EH (cell line): Measurements from ENCODE around the gene NPAS3.

ENCODE experiments used
- DNase-seq: peaks from one replicate; pipeline ENCODE4 v3.0.0-alpha.2; 2015; ENCODE audit warnings: low read depth

Gene NPAS3

GRCh38 chr14:33642691-33643244 lies 704.1 kb downstream of the NPAS3 start:
- no peak for DNase-seq

- DNase-seq: no peak
These were observed 704.9 kb downstream of the NPAS3 start for GRCh38 chr14:33643426-33644181.

GRCh38 chr14:33646692-33647260 lies 708.1 kb downstream of the NPAS3 start:
- DNase-seq: peak; percentile 51

- peak; percentile 95 for DNase-seq
These were observed 708.7 kb downstream of the NPAS3 start for GRCh38 chr14:33647385-33647786.

- no peak for DNase-seq
These were observed 711.8 kb downstream of the NPAS3 start for GRCh38 chr14:33650430-33650829.

- no peak for DNase-seq
These were observed 714.1 kb downstream of the NPAS3 start for GRCh38 chr14:33652566-33653307.

GRCh38 chr14:33653308-33653695 lies 714.6 kb downstream of the NPAS3 start:
- DNase-seq: no peak

GRCh38 chr14:33655421-33655820 lies 716.7 kb downstream of the NPAS3 start:
- DNase-seq: peak; percentile 38

- peak; percentile 45 for DNase-seq
These were observed 718.8 kb downstream of the NPAS3 start for GRCh38 chr14:33657476-33657875.

GRCh38 chr14:33660248-33660647 lies 721.6 kb downstream of the NPAS3 start:
- DNase-seq: no peak

- no peak for DNase-seq
These were observed 722.4 kb downstream of the NPAS3 start for GRCh38 chr14:33661101-33661500.

GRCh38 chr14:33668066-33668465 lies 729.4 kb downstream of the NPAS3 start:
- DNase-seq: peak; percentile 77

- DNase-seq: peak; percentile 67
These were observed 730.4 kb downstream of the NPAS3 start for GRCh38 chr14:33669111-33669510.

- no peak for DNase-seq
These were observed 731.6 kb downstream of the NPAS3 start for GRCh38 chr14:33670235-33670634.

GRCh38 chr14:33671556-33671955 lies 732.9 kb downstream of the NPAS3 start:
- DNase-seq: no peak

- no peak for DNase-seq
These were observed 736.2 kb downstream of the NPAS3 start for GRCh38 chr14:33674927-33675326.

GRCh38 chr14:33675415-33676130 lies 736.9 kb downstream of the NPAS3 start:
- peak; percentile 48 for DNase-seq

- DNase-seq: peak; percentile 56
These were observed 737.5 kb downstream of the NPAS3 start for GRCh38 chr14:33676135-33676566.

- no peak for DNase-seq
These were observed 738.2 kb downstream of the NPAS3 start for GRCh38 chr14:33676891-33677290.

- DNase-seq: no peak
These were observed 739.3 kb downstream of the NPAS3 start for GRCh38 chr14:33678005-33678404.

- DNase-seq: no peak
These were observed 740.3 kb downstream of the NPAS3 start for GRCh38 chr14:33679025-33679424.
